Measurements from ENCODE around the gene MYO18A. TPM values are rescaled to one million over a fixed set of nuclear protein-coding genes. Genes with fewer than 3 reads are reported as not detected.

MYO18A gene
- total and polyA plus RNA-seq, 10 of the 15 experiments (the other 5 are each of a cell fraction or from before 2014, with no cell fraction given), result 2.9 to 66.0 (median 24.5) TPM

DNA sequence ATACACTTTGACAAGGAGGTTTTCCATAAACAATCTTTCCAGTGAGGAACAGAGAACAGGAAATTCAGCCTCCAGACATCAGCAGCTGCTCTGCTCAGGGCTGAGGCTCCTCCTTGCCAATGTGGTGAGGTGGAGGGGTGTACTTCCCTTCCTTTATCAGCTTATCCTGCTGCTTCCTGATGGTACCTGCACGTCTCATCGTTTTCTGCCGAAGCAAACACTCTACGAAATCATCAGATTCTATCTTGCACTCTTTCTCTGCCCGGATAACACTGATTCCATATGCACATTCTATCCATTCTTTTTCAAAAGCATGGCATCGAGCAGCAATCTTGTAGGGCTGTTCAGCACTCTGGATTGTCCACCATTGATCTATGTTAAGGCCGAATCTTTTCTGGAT is 159.0 kb downstream of the MYO18A start:
- H2AFZ ChIP-seq (ENCODE audit: control insufficient read depth, low read depth, low read length), result no peak overlapping the region
- 5% methylated on average over 7 of the region's 7 CpGs for WGBS (ENCODE audit: insufficient coverage, insufficient replicate concordance, low lambda C conversion rate, missing lambda C conversion rate)
- H3K79me2 ChIP-seq (ENCODE audit: control insufficient read depth, insufficient read depth, low read length), result no peaks in the 10 kb centered on the region
- BruUV-seq (replicated peaks), result no TSS peak
- no peak overlapping the region for H3K27ac ChIP-seq (ENCODE audit: control insufficient read depth, insufficient read depth)
- ATAC-seq (no peak), FAIRE-seq (no peak), DNase-seq (ENCODE audit: low read depth, low spot score) (no peak)
- TF ChIP-seq STAT1 (conservative IDR thresholded peaks at IDR 0.05), result no peak
- no peak for TF ChIP-seq BRCA1 (IDR thresholded peaks at IDR 0.05; ENCODE audit: low read depth, low read length)
- no peak for TF ChIP-seq EP300 (IDR thresholded peaks at IDR 0.05; ENCODE audit: borderline replicate concordance in 1 of 2, control insufficient read depth in 1 of 2, low read depth in 2 of 2, low read length in 2 of 2)
- no peak for TF ChIP-seq ZNF274 (IDR thresholded peaks at IDR 0.05; ENCODE audit: insufficient read depth, insufficient read length)
- no peak for TF ChIP-seq HDGF (IDR thresholded peaks at IDR 0.05)
- no peak for TF ChIP-seq E2F4 (IDR thresholded peaks at IDR 0.05; ENCODE audit: low read depth, low read length)
- TF ChIP-seq BACH1 (IDR thresholded peaks at IDR 0.05; ENCODE audit: borderline replicate concordance), result no peak
- TF ChIP-seq ZBTB33 (IDR thresholded peaks at IDR 0.05), result no peak
- TF ChIP-seq PRDM15 (CRISPR knock-in tag; IDR thresholded peaks at IDR 0.05), result no peak
- ChIA-PET CTCF (no interaction called here), RAD21 (ENCODE audit: unreplicated experiment) (no interaction called here), POLR2A (no interaction called here), SMC1A (ENCODE audit: uncharacterized antibody, unreplicated experiment) (no interaction called here)
- peaks cover 2 to 6% of the 10 kb centered on the region in 2 experiments; a peak in 3 of 4 replicates for H3K27me3 ChIP-seq (replicated peaks in 1 of 2; ENCODE audit: control insufficient read depth in 2 of 2, insufficient read depth in 2 of 2, low read length in 1 of 2)
- in situ Hi-C loops (cut with MboI), result no loop called here
- no peak overlapping the region for H3K9ac ChIP-seq (ENCODE audit: control insufficient read depth, insufficient read depth, low read length)
- no peaks in the 10 kb centered on the region for H3K4me1 ChIP-seq (ENCODE audit: control insufficient read depth, insufficient read depth, low read length)
- H4K20me1 ChIP-seq (ENCODE audit: control insufficient read depth, insufficient read depth), result no peaks in the 10 kb centered on the region
- no peaks in the 10 kb centered on the region for H3K36me3 ChIP-seq (ENCODE audit: control insufficient read depth in 2 of 2, insufficient read depth in 2 of 2, low read length in 1 of 2)
- no peaks in the 10 kb centered on the region for H3K9me3 ChIP-seq (replicated peaks; ENCODE audit: control insufficient read depth, insufficient read depth, low read length)
- intact Hi-C loops (cut with micrococcal nuclease; ENCODE audit: unreplicated experiment), result no loop called here
- H3K4me3 ChIP-seq, result no peak overlapping the region
- no peak overlapping the region for H3K4me2 ChIP-seq (ENCODE audit: control insufficient read depth, insufficient read depth)

Other genes starting within 250 kb of the MYO18A start
- gene PHF12, start 228.9 kb downstream of the MYO18A start, total RNA-seq (2014; rRNA removed), result 28.6 and 30.1 TPM in 2 replicates
- gene PHF12, start 228.9 kb downstream of the MYO18A start, total RNA-seq (2014; rRNA removed; fragmentation: Illumina TruSeq; extraction: Trizol), result 15.9 and 18.1 TPM in 2 replicates
- gene PHF12, start 228.9 kb downstream of the MYO18A start, total RNA-seq (2021), result 43.9 and 44.2 TPM in 2 replicates
- gene PHF12, start 228.9 kb downstream of the MYO18A start, polyA plus RNA-seq (2011; rRNA removed), result 8.6 and 22.6 TPM in 2 replicates
- gene PHF12, start 228.9 kb downstream of the MYO18A start, polyA plus RNA-seq (2014; fragmentation: Illumina TruSeq; extraction: Trizol), result 24.7 and 27.8 TPM in 2 replicates
- 1 to 10 TPM; 1.3 to 2.3 TPM for gene PHF12, start 228.9 kb downstream of the MYO18A start, polyA plus RNA-seq (2014; fragmentation: Nextera tagmentation; extraction: Ambion mirVana)
- gene PHF12, start 228.9 kb downstream of the MYO18A start, polyA plus RNA-seq (2014; rRNA removed), result 33.5 and 39.8 TPM in 2 replicates
- gene PHF12, start 228.9 kb downstream of the MYO18A start, polyA plus RNA-seq (2016; fragmentation: Nextera tagmentation; extraction: Ambion mirVana), result 10 to 100 TPM; 10.6 to 15.3 TPM
- gene SEZ6, start 174.4 kb downstream of the MYO18A start, total RNA-seq (2014; rRNA removed), result not detected in 2 replicates
- gene SEZ6, start 174.4 kb downstream of the MYO18A start, total RNA-seq (2014; rRNA removed; fragmentation: Illumina TruSeq; extraction: Trizol), result not detected in 2 replicates
- gene SEZ6, start 174.4 kb downstream of the MYO18A start, total RNA-seq (2021), result not detected in 2 replicates
- not detected in 2 replicates for gene SEZ6, start 174.4 kb downstream of the MYO18A start, polyA plus RNA-seq (2011; rRNA removed)
- gene SEZ6, start 174.4 kb downstream of the MYO18A start, polyA plus RNA-seq (2014; fragmentation: Illumina TruSeq; extraction: Trizol), result 0.09 TPM in 1 of 2 replicates, not detected in the other
- under 1 TPM; 0.05 to 0.24 TPM for gene SEZ6, start 174.4 kb downstream of the MYO18A start, polyA plus RNA-seq (2014; fragmentation: Nextera tagmentation; extraction: Ambion mirVana)
- 0.09 and 0.23 TPM in 2 replicates for gene SEZ6, start 174.4 kb downstream of the MYO18A start, polyA plus RNA-seq (2014; rRNA removed)
- gene SEZ6, start 174.4 kb downstream of the MYO18A start, polyA plus RNA-seq (2016; fragmentation: Nextera tagmentation; extraction: Ambion mirVana), result under 1 TPM; 0.36 to 0.87 TPM
- gene PIPOX, start 137.3 kb downstream of the MYO18A start, total RNA-seq (2014; rRNA removed), result 0.56 and 1.1 TPM in 2 replicates
- gene PIPOX, start 137.3 kb downstream of the MYO18A start, total RNA-seq (2014; rRNA removed; fragmentation: Illumina TruSeq; extraction: Trizol), result 0.67 and 0.83 TPM in 2 replicates
- gene PIPOX, start 137.3 kb downstream of the MYO18A start, total RNA-seq (2021), result 1.1 and 1.7 TPM in 2 replicates
- 1.3 and 1.4 TPM in 2 replicates for gene PIPOX, start 137.3 kb downstream of the MYO18A start, polyA plus RNA-seq (2011; rRNA removed)
- gene PIPOX, start 137.3 kb downstream of the MYO18A start, polyA plus RNA-seq (2014; fragmentation: Illumina TruSeq; extraction: Trizol), result 0.22 and 1.3 TPM in 2 replicates
- under 1 TPM in 1 of 2 experiments, not detected in 1; 0.26 TPM for gene PIPOX, start 137.3 kb downstream of the MYO18A start, polyA plus RNA-seq (2014; fragmentation: Nextera tagmentation; extraction: Ambion mirVana)
- 0.32 and 0.65 TPM in 2 replicates for gene PIPOX, start 137.3 kb downstream of the MYO18A start, polyA plus RNA-seq (2014; rRNA removed)
- gene PIPOX, start 137.3 kb downstream of the MYO18A start, polyA plus RNA-seq (2016; fragmentation: Nextera tagmentation; extraction: Ambion mirVana), result under 1 TPM; 0.30 to 0.48 TPM
- not detected in 2 replicates for gene CRYBA1, start 66.5 kb upstream of the MYO18A start, total RNA-seq (2014; rRNA removed)
- gene CRYBA1, start 66.5 kb upstream of the MYO18A start, total RNA-seq (2014; rRNA removed; fragmentation: Illumina TruSeq; extraction: Trizol), result not detected in 2 replicates
- gene CRYBA1, start 66.5 kb upstream of the MYO18A start, total RNA-seq (2021), result not detected in 2 replicates
- not detected in 2 replicates for gene CRYBA1, start 66.5 kb upstream of the MYO18A start, polyA plus RNA-seq (2011; rRNA removed)
- not detected in 2 replicates for gene CRYBA1, start 66.5 kb upstream of the MYO18A start, polyA plus RNA-seq (2014; fragmentation: Illumina TruSeq; extraction: Trizol)
- gene CRYBA1, start 66.5 kb upstream of the MYO18A start, polyA plus RNA-seq (2014; fragmentation: Nextera tagmentation; extraction: Ambion mirVana), result not detected
- not detected in 2 replicates for gene CRYBA1, start 66.5 kb upstream of the MYO18A start, polyA plus RNA-seq (2014; rRNA removed)
- not detected for gene CRYBA1, start 66.5 kb upstream of the MYO18A start, polyA plus RNA-seq (2016; fragmentation: Nextera tagmentation; extraction: Ambion mirVana)
- gene NUFIP2, start 113.8 kb upstream of the MYO18A start, total RNA-seq (2014; rRNA removed), result 26.2 and 30.8 TPM in 2 replicates
- 32.1 and 32.3 TPM in 2 replicates for gene NUFIP2, start 113.8 kb upstream of the MYO18A start, total RNA-seq (2014; rRNA removed; fragmentation: Illumina TruSeq; extraction: Trizol)
- gene NUFIP2, start 113.8 kb upstream of the MYO18A start, total RNA-seq (2021), result 31.1 and 32.7 TPM in 2 replicates
- 15.6 and 18.3 TPM in 2 replicates for gene NUFIP2, start 113.8 kb upstream of the MYO18A start, polyA plus RNA-seq (2011; rRNA removed)
- gene NUFIP2, start 113.8 kb upstream of the MYO18A start, polyA plus RNA-seq (2014; fragmentation: Illumina TruSeq; extraction: Trizol), result 25.4 and 31.1 TPM in 2 replicates
- 1 to 10 TPM; 4.3 to 5.2 TPM for gene NUFIP2, start 113.8 kb upstream of the MYO18A start, polyA plus RNA-seq (2014; fragmentation: Nextera tagmentation; extraction: Ambion mirVana)
- gene NUFIP2, start 113.8 kb upstream of the MYO18A start, polyA plus RNA-seq (2014; rRNA removed), result 13.3 TPM in 2 replicates
- gene NUFIP2, start 113.8 kb upstream of the MYO18A start, polyA plus RNA-seq (2016; fragmentation: Nextera tagmentation; extraction: Ambion mirVana), result 1 to 10 TPM; 3.7 to 5.1 TPM
- gene TAOK1, start 210.0 kb upstream of the MYO18A start, total RNA-seq (2014; rRNA removed), result 16.2 and 17.8 TPM in 2 replicates
- 18.1 and 19.3 TPM in 2 replicates for gene TAOK1, start 210.0 kb upstream of the MYO18A start, total RNA-seq (2014; rRNA removed; fragmentation: Illumina TruSeq; extraction: Trizol)
- 26.3 and 27.1 TPM in 2 replicates for gene TAOK1, start 210.0 kb upstream of the MYO18A start, total RNA-seq (2021)
- gene TAOK1, start 210.0 kb upstream of the MYO18A start, polyA plus RNA-seq (2011; rRNA removed), result 18.6 and 27.6 TPM in 2 replicates
- gene TAOK1, start 210.0 kb upstream of the MYO18A start, polyA plus RNA-seq (2014; fragmentation: Illumina TruSeq; extraction: Trizol), result 15.1 and 18.1 TPM in 2 replicates
- gene TAOK1, start 210.0 kb upstream of the MYO18A start, polyA plus RNA-seq (2014; fragmentation: Nextera tagmentation; extraction: Ambion mirVana), result 1 to 10 TPM; 2.4 to 3.4 TPM
- gene TAOK1, start 210.0 kb upstream of the MYO18A start, polyA plus RNA-seq (2014; rRNA removed), result 7.7 and 8.5 TPM in 2 replicates
- 1 to 10 TPM; 2.0 to 2.7 TPM for gene TAOK1, start 210.0 kb upstream of the MYO18A start, polyA plus RNA-seq (2016; fragmentation: Nextera tagmentation; extraction: Ambion mirVana)

All from GM12878 (cell line).